C4-2B (cell line): ENCODE results near the gene KRTDAP.

Source experiments
- CTCF ChIP-seq: fragments of 450-650 bp; conservative IDR thresholded peaks from 2 replicates; pipeline ENCODE4 v1.5.1; 2017; ENCODE audit warnings: mild to moderate bottlenecking
- ZFX ChIP-seq: fragments of 450-650 bp; IDR thresholded peaks from 2 replicates; pipeline ENCODE4 v1.6.1; 2017

- TF ChIP-seq CTCF (no peak), ZFX (no peak)
Observed at GRCh38 chr19:35437406-35437951, 52.8 kb downstream of the KRTDAP start.
